ENCODE data around the gene TRAF1.

TRAF1 gene

DNA sequence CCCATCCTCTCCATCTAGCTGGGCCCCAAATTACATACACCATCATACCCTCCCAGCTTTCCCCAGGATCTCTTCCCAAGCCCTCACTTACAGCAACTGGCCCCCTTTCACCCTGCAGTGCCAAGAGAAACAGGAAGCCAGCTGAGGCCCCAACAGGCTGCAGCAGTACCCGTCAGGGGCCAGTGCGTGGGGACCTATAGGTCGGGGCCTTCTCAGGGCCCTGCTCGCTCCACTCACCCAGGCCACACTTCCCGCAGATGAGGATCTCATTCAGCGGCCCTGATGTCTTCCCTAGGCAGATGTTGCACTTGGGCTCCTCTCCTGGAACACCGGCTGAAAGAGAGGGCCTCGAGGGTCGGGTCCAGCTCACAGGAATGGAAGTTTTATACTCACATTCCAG is 56.4 kb downstream of the TRAF1 start:
- peaks cover 86% of the 10 kb centered on the region for H3K36me3 ChIP-seq (ENCODE audit: insufficient read depth, low read length)

DNA sequence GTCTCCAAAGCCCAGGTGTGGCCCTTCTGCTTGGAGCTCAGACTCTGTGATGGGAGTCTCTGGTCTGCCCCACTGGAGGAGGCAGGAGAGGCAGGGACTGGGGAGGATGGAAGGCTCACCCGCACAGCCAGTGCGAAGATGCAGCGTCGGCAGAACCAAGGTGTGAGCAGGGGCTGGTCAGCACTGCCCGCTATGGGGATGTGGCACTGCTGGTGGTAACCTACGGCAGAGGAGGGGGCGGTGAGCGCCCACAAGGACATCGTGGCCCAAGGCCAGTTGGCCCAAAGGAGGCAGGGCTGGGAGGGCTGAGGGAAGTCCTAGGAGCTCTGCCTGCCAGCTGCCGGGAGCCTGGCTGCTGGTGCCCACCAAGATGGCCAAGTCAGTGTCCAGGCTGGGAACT is 56.9 kb downstream of the TRAF1 start:
- H3K4me1 ChIP-seq (ENCODE audit: insufficient read depth, low read length, poor library complexity, severe bottlenecking) = peaks cover 48% of the 10 kb centered on the region
- peaks cover 88% of the 10 kb centered on the region for H3K36me3 ChIP-seq (ENCODE audit: insufficient read depth, low read length)
- H3K9me2 ChIP-seq (replicated peaks; ENCODE audit: low read depth, low read length) = no peaks in the 10 kb centered on the region
- peak overlapping the region; percentile 5 for H3K4me2 ChIP-seq (ENCODE audit: low read depth, low read length, poor library complexity, severe bottlenecking)
- H3K9me3 ChIP-seq (ENCODE audit: insufficient read depth, low read depth, low read length) = no peaks in the 10 kb centered on the region
- no peak overlapping the region for H3K4me3 ChIP-seq (ENCODE audit: low read length, poor library complexity, severe bottlenecking)
- H4K20me1 ChIP-seq (ENCODE audit: insufficient read depth, low read length, poor library complexity, severe bottlenecking) = peaks cover 9% of the 10 kb centered on the region
- TF ChIP-seq EZH2phosphoT487 (IDR thresholded peaks at IDR 0.05; ENCODE audit: borderline replicate concordance) = no peak
- TF ChIP-seq, protein P1, sequence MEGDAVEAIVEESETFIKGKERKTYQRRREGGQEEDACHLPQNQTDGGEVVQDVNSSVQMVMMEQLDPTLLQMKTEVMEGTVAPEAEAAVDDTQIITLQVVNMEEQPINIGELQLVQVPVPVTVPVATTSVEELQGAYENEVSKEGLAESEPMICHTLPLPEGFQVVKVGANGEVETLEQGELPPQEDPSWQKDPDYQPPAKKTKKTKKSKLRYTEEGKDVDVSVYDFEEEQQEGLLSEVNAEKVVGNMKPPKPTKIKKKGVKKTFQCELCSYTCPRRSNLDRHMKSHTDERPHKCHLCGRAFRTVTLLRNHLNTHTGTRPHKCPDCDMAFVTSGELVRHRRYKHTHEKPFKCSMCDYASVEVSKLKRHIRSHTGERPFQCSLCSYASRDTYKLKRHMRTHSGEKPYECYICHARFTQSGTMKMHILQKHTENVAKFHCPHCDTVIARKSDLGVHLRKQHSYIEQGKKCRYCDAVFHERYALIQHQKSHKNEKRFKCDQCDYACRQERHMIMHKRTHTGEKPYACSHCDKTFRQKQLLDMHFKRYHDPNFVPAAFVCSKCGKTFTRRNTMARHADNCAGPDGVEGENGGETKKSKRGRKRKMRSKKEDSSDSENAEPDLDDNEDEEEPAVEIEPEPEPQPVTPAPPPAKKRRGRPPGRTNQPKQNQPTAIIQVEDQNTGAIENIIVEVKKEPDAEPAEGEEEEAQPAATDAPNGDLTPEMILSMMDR (conservative IDR thresholded peaks at IDR 0.05; ENCODE audit: low read length) = no peak
- H3F3A ChIP-seq (ENCODE audit: low read depth) = no peaks in the 10 kb centered on the region
- H3K9ac ChIP-seq (ENCODE audit: low read depth, low read length, poor library complexity, severe bottlenecking) = no peak overlapping the region
- H3K79me2 ChIP-seq (ENCODE audit: insufficient read depth, low read length) = peaks cover 93% of the 10 kb centered on the region
- H2AFZ ChIP-seq (ENCODE audit: low read length) = no peak overlapping the region
- no peaks in the 10 kb centered on the region for H3K27me3 ChIP-seq (ENCODE audit: insufficient read depth, low read length, poor library complexity, severe bottlenecking)

More for the DNA sequence above, 56.4 kb downstream of the TRAF1 start:
- Histone ChIP-seq H3K9me2 (replicated peaks; ENCODE audit: low read depth, low read length) (no peaks in the 10 kb centered on the region), H3K9ac (ENCODE audit: low read depth, low read length, poor library complexity, severe bottlenecking) (no peak overlapping the region), H3K4me1 (ENCODE audit: insufficient read depth, low read length, poor library complexity, severe bottlenecking) (peaks cover 53% of the 10 kb centered on the region), H3K79me2 (ENCODE audit: insufficient read depth, low read length) (peaks cover 96% of the 10 kb centered on the region), H3K9me3 (ENCODE audit: insufficient read depth, low read depth, low read length) (no peaks in the 10 kb centered on the region), H3K4me3 (ENCODE audit: low read length, poor library complexity, severe bottlenecking) (no peak overlapping the region), H4K20me1 (ENCODE audit: insufficient read depth, low read length, poor library complexity, severe bottlenecking) (peaks cover 12% of the 10 kb centered on the region), H2AFZ (ENCODE audit: low read length) (no peak overlapping the region), H3K27me3 (ENCODE audit: insufficient read depth, low read length, poor library complexity, severe bottlenecking) (no peaks in the 10 kb centered on the region), H3K4me2 (ENCODE audit: low read depth, low read length, poor library complexity, severe bottlenecking) (peak overlapping the region; percentile 5), H3F3A (ENCODE audit: low read depth) (no peaks in the 10 kb centered on the region)
- TF ChIP-seq EZH2phosphoT487 (IDR thresholded peaks at IDR 0.05; ENCODE audit: borderline replicate concordance) = no peak
- TF ChIP-seq, protein P1 (conservative IDR thresholded peaks at IDR 0.05; ENCODE audit: low read length) = no peak

DNA sequence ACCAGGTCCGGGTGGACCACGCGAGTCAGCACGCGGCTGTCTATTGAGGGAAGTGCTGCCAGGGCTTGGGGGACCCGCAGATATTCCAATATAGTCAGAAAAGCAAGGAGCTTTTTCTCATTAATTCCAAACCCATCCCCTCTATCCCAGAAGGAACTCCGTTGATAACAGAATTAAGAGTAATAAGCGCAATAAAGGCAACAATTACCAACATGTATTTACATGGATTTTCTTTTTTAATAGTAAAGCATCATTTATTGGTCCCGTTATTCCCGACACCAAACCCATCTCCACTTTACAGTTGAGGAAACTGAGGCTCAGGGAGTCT is 57.3 kb downstream of the TRAF1 start:
- Histone ChIP-seq H3K4me1 (ENCODE audit: insufficient read depth, low read length, poor library complexity, severe bottlenecking) (peaks cover 44% of the 10 kb centered on the region), H3K27me3 (ENCODE audit: insufficient read depth, low read length, poor library complexity, severe bottlenecking) (no peaks in the 10 kb centered on the region), H3K9ac (ENCODE audit: low read depth, low read length, poor library complexity, severe bottlenecking) (no peak overlapping the region), H2AFZ (ENCODE audit: low read length) (no peak overlapping the region), H4K20me1 (ENCODE audit: insufficient read depth, low read length, poor library complexity, severe bottlenecking) (peaks cover 5% of the 10 kb centered on the region), H3K4me2 (ENCODE audit: low read depth, low read length, poor library complexity, severe bottlenecking) (no peak overlapping the region), H3K79me2 (ENCODE audit: insufficient read depth, low read length) (peaks cover 89% of the 10 kb centered on the region), H3K4me3 (ENCODE audit: low read length, poor library complexity, severe bottlenecking) (no peak overlapping the region), H3K9me3 (ENCODE audit: insufficient read depth, low read depth, low read length) (no peaks in the 10 kb centered on the region), H3K9me2 (replicated peaks; ENCODE audit: low read depth, low read length) (no peaks in the 10 kb centered on the region), H3K36me3 (ENCODE audit: insufficient read depth, low read length) (peaks cover 85% of the 10 kb centered on the region), H3F3A (ENCODE audit: low read depth) (no peaks in the 10 kb centered on the region)
- no peak for TF ChIP-seq EZH2phosphoT487 (IDR thresholded peaks at IDR 0.05; ENCODE audit: borderline replicate concordance)
- TF ChIP-seq, protein P1 (conservative IDR thresholded peaks at IDR 0.05; ENCODE audit: low read length) = no peak
